ENCODE data around the gene SLC27A2. TPM values are rescaled to one million over a fixed set of nuclear protein-coding genes. Genes with fewer than 3 reads are reported as not detected.
A peak's percentile ranks its signal among the peaks of the same experiment; 100 is the strongest.

The SLC27A2 gene
- polyA plus RNA-seq, 1 experiment, result 0.11 TPM

GRCh38 chr15:50257924-50258323, 75.9 kb downstream of the SLC27A2 start:
- H3K4me3 ChIP-seq (ENCODE audit: low read depth, low read length), result no peak overlapping the region
- no peaks in the 10 kb centered on the region for H3K27me3 ChIP-seq (ENCODE audit: control insufficient read depth, insufficient read depth, low read length)
- peaks cover 3% of the 10 kb centered on the region; the same call in 1 of the 2 replicates for H3K9me3 ChIP-seq (ENCODE audit: control insufficient read depth, insufficient read depth, low read length)
- CTCF ChIA-PET, result no interaction called here
- no peak overlapping the region for H3K27ac ChIP-seq (ENCODE audit: low read depth, low read length)
- no peak for TF ChIP-seq CTCF (IDR thresholded peaks at IDR 0.05; ENCODE audit: low read depth, low read length)
- peak; percentile 7 for DNase-seq (ENCODE audit: low read depth, low spot score)
- POLR2A ChIA-PET, result no interaction called here

GRCh38 chr15:50259276-50259675, 77.3 kb downstream of the SLC27A2 start:
- ChIA-PET CTCF (no interaction called here), POLR2A (interaction anchor here (1.1 kb wide), 1 partner anchor 18 kb away, joined by 3 read pairs; no protein-coding TSS in a partner anchor)
- H3K27ac ChIP-seq (ENCODE audit: low read depth, low read length), result no peak overlapping the region
- no peak overlapping the region for H3K4me3 ChIP-seq (ENCODE audit: low read depth, low read length)
- TF ChIP-seq CTCF (IDR thresholded peaks at IDR 0.05; ENCODE audit: low read depth, low read length), result no peak
- H3K27me3 ChIP-seq (ENCODE audit: control insufficient read depth, insufficient read depth, low read length), result no peaks in the 10 kb centered on the region
- peaks cover 3% of the 10 kb centered on the region; the same call in 1 of the 2 replicates for H3K9me3 ChIP-seq (ENCODE audit: control insufficient read depth, insufficient read depth, low read length)
- DNase-seq (ENCODE audit: low read depth, low spot score), result no peak

DNA sequence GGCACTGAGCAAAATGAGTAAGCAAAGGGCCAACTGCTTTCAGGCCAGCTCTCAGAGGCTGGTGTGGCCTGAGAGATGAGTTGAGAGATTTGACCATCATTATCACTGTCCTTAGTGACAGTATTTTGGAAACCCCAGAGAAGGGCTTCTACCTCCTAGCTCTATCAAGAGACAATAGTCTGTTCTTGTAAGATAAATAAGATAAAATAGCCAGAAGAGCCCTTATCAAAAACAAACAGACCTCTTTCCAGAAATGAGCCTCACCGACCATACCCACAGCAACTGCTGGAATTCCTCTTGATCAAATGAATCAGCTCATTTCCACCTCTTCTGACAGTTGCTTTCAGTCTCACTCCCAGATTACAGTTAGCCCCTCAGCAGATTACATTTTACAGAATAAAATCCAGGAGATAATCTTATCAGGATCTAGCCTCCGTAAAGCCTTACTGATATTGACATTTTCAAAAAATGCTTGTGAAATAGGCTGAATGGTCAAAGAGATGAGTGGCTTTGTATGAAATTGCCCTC, 79.0 kb downstream of the SLC27A2 start:
- Histone ChIP-seq H3K27ac (ENCODE audit: low read depth, low read length) (no peak overlapping the region), H3K9me3 (ENCODE audit: control insufficient read depth, insufficient read depth, low read length) (peaks cover 3% of the 10 kb centered on the region; the same call in 1 of the 2 replicates), H3K27me3 (ENCODE audit: control insufficient read depth, insufficient read depth, low read length) (peaks cover 4% of the 10 kb centered on the region), H3K4me3 (ENCODE audit: low read depth, low read length) (no peak overlapping the region)
- TF ChIP-seq CTCF (IDR thresholded peaks at IDR 0.05; ENCODE audit: low read depth, low read length), result no peak
- ChIA-PET POLR2A (interaction anchor here (0.6 kb wide), 1 partner anchor 56 kb away, joined by 4 read pairs; no protein-coding TSS in a partner anchor), CTCF (no interaction called here)
- DNase-seq (ENCODE audit: low read depth, low spot score), result no peak

DNA sequence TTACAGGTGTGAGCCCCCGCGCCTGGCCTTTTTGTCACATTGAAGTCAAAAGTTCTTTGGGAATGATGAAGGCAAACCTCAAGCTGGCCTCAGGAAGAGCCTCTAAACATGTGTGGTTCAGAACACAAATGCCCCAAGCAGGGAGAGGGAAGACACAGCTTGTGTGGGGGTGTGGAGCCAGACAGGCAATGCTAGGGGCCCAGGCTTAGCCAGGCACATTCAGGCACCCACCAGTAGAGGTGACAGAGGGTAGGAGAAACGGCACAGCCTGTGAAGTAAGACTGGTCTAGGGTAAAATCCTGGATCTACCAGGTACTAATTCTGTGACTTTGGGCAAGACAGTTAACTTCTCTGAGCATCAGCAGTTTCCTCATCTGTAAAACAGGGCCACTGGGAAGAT, 80.0 kb downstream of the SLC27A2 start:
- CTCF ChIA-PET, result no interaction called here
- TF ChIP-seq CTCF (IDR thresholded peaks at IDR 0.05; ENCODE audit: low read depth, low read length), result no peak
- POLR2A ChIA-PET, result interaction anchor here (0.7 kb wide), 1 partner anchor 94 kb away, joined by 5 read pairs; no protein-coding TSS in a partner anchor
- H3K27ac ChIP-seq (ENCODE audit: low read depth, low read length), result no peak overlapping the region
- no peak for DNase-seq (ENCODE audit: low read depth, low spot score)
- H3K27me3 ChIP-seq (ENCODE audit: control insufficient read depth, insufficient read depth, low read length), result peaks cover 4% of the 10 kb centered on the region
- H3K4me3 ChIP-seq (ENCODE audit: low read depth, low read length), result no peak overlapping the region
- H3K9me3 ChIP-seq (ENCODE audit: control insufficient read depth, insufficient read depth, low read length), result peaks cover 3% of the 10 kb centered on the region; the same call in 1 of the 2 replicates

GRCh38 chr15:50262533-50262932, 80.5 kb downstream of the SLC27A2 start:
- H3K27me3 ChIP-seq (ENCODE audit: control insufficient read depth, insufficient read depth, low read length), result peaks cover 4% of the 10 kb centered on the region
- H3K9me3 ChIP-seq (ENCODE audit: control insufficient read depth, insufficient read depth, low read length), result no peaks in the 10 kb centered on the region; the same call in 1 of the 2 replicates
- no peak overlapping the region for H3K27ac ChIP-seq (ENCODE audit: low read depth, low read length)
- H3K4me3 ChIP-seq (ENCODE audit: low read depth, low read length), result no peak overlapping the region
- ChIA-PET POLR2A (no interaction called here), CTCF (no interaction called here)
- no peak for TF ChIP-seq CTCF (IDR thresholded peaks at IDR 0.05; ENCODE audit: low read depth, low read length)
- no peak for DNase-seq (ENCODE audit: low read depth, low spot score)

All from AG04450 (cell line).